Calu3 (cell line): Measurements from ENCODE around the gene CARMIL1. TPM values are rescaled to one million over a fixed set of nuclear protein-coding genes. Genes with fewer than 3 reads are reported as not detected.

Experiments
- BruUV-seq: library from RNA; stranded (reverse); fragments of 400-500 nt; replicated peaks from 2 replicates; lab custom pipeline; 2021; lab: Mats Ljungman, UMichigan
- CTCF ChIA-PET: fragments of 300-600 bp; sonication (Branson Sonifier 250); formaldehyde crosslinking; loops from one replicate; lab custom pipeline; 2022; ENCODE audit warnings: antibody characterized with exemption; lab: Charles Lee
- DNase-seq: peaks from one replicate; pipeline ENCODE4 v3.0.0; 2022
- H3K27ac Mint-ChIP-seq: one replicate; pipeline ENCODE4 v1.8.0; 2022; ENCODE audit warnings: mixed read lengths; ENCODE audit not compliant: unreplicated experiment
- H3K27me3 Mint-ChIP-seq: one replicate; pipeline ENCODE4 v1.8.0; 2022; ENCODE audit warnings: mixed read lengths; ENCODE audit not compliant: unreplicated experiment
- H3K36me3 Mint-ChIP-seq: one replicate; pipeline ENCODE4 v1.8.0; 2022; ENCODE audit warnings: mild to moderate bottlenecking, moderate library complexity, mixed read lengths; ENCODE audit not compliant: insufficient read depth, unreplicated experiment
- H3K4me1 Mint-ChIP-seq: one replicate; pipeline ENCODE4 v1.8.0; 2022; ENCODE audit warnings: mild to moderate bottlenecking, low read depth, mixed read lengths; ENCODE audit not compliant: unreplicated experiment
- H3K4me3 Mint-ChIP-seq: one replicate; pipeline ENCODE4 v1.8.0; 2022; ENCODE audit warnings: mild to moderate bottlenecking, low read depth, moderate library complexity, mixed read lengths; ENCODE audit not compliant: unreplicated experiment
- H3K9me3 Mint-ChIP-seq: one replicate; pipeline ENCODE4 v1.8.0; 2022; ENCODE audit warnings: low read depth, mixed read lengths; ENCODE audit not compliant: unreplicated experiment
- intact Hi-C: fragments of 100-400 bp; cut with micrococcal nuclease; formaldehyde crosslinking; loops from one replicate; pipeline ENCODE4 v1.10.0; 2022; ENCODE audit not compliant: unreplicated experiment
- total RNA-seq: library from RNA; stranded (reverse); gene quantifications from 2 replicates; pipeline ENCODE4 v1.2.3, GENCODE V29; 2022
- TF ChIP-seq, protein P1 (sequence below): fragments of 200-600 bp; IDR thresholded peaks from one replicate; pipeline ENCODE4 v1.8.0; 2022; ENCODE audit warnings: antibody characterized with exemption; ENCODE audit not compliant: unreplicated experiment

CARMIL1 gene
- total RNA-seq, 1 experiment from 2014 or later, result 92.4 TPM

DNA sequence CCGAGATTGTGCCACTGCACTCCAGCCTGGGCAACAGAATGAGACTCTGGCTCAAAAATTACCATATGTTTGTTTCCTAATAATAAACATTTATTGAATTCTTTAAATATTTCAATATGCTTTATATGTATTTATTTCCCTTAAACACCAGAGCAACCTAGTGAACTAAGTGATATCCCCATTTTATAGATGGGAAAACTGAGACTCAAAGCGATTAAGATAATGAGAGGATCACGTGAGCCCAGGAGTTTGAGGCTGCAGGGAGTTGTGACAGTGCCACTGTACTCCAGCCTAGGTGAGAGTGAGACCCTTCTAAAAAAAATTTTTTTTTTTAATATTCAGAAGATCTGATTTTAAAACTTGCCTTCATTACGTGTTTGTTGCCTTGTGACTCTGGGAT, 19.4 kb upstream of the CARMIL1 start:
- no peaks in the 10 kb centered on the region for H3K4me1 Mint-ChIP-seq
- intact Hi-C loops, result loop anchor here (10.0 kb wide), 1 partner anchor 55 kb away; no protein-coding TSS in a partner anchor
- no peak overlapping the region for H3K27ac Mint-ChIP-seq
- TF ChIP-seq, protein P1, sequence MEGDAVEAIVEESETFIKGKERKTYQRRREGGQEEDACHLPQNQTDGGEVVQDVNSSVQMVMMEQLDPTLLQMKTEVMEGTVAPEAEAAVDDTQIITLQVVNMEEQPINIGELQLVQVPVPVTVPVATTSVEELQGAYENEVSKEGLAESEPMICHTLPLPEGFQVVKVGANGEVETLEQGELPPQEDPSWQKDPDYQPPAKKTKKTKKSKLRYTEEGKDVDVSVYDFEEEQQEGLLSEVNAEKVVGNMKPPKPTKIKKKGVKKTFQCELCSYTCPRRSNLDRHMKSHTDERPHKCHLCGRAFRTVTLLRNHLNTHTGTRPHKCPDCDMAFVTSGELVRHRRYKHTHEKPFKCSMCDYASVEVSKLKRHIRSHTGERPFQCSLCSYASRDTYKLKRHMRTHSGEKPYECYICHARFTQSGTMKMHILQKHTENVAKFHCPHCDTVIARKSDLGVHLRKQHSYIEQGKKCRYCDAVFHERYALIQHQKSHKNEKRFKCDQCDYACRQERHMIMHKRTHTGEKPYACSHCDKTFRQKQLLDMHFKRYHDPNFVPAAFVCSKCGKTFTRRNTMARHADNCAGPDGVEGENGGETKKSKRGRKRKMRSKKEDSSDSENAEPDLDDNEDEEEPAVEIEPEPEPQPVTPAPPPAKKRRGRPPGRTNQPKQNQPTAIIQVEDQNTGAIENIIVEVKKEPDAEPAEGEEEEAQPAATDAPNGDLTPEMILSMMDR, result no peak
- H3K4me3 Mint-ChIP-seq, result no peak overlapping the region
- no peaks in the 10 kb centered on the region for H3K27me3 Mint-ChIP-seq
- no peak for DNase-seq
- CTCF ChIA-PET, result interaction anchor here (2.1 kb wide), 1 partner anchor 36 kb away, joined by 5 read pairs; no protein-coding TSS in a partner anchor
- no peaks in the 10 kb centered on the region for H3K9me3 Mint-ChIP-seq
- H3K36me3 Mint-ChIP-seq, result no peaks in the 10 kb centered on the region
- no TSS peak for BruUV-seq

DNA sequence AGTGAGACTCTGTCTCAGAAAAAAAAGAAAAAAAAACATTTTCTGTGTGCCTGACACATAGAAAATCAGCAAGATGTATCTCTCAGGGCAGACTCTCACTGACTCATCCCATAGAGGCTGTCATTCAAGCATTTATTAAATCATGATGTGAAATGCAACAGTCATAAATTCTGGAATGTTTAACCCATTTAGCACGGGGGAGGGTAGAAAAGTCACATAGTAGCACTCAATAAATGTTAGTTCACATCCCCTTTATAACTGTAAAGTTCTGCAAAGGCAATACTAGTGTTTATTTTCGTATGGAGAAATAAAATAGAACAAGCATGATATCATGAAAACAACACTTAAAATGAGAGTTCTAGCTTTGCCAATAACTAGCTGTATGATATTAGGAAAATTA, 15.5 kb upstream of the CARMIL1 start:
- no peaks in the 10 kb centered on the region for H3K9me3 Mint-ChIP-seq
- CTCF ChIA-PET, result no interaction called here

DNA sequence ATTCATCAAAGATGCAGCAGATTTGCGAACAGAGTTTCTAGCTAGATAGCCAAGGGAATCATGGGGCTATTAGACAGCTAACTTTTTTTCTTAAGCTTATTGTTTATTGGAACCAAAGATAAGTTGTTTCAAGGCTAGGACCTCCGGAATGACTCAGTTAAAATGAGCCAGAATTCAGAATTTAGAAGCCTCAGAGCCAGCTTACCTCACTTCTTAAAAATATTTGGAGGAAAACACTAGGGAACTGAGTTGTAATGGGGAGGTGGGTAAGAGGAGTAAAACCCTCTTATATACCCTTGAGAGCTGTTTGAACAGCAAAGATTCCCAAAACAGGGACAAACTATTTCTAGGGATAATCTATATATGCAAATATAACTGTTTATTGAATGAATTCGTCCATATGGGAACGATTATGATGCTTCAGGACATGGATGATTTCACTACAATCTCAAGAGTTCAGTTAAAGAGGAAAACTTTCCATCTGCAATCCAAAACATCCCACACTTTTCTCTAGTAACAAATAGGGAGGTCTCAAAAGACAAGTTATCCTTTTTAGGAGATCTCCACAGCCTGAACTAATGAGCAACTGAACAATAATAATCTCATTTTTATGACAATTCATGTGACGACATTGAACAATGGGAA, 12.6 kb upstream of the CARMIL1 start:
- Mint-ChIP-seq H3K4me1 (peaks cover 10% of the 10 kb centered on the region), H3K27me3 (no peaks in the 10 kb centered on the region), H3K27ac (no peak overlapping the region), H3K4me3 (no peak overlapping the region), H3K36me3 (no peaks in the 10 kb centered on the region), H3K9me3 (no peaks in the 10 kb centered on the region)
- CTCF ChIA-PET, result interaction anchor here (0.9 to 2.4 kb wide), 13 partner anchors 9 to 290 kb away, joined by 3 to 101 read pairs (median 18); partner anchors contain the start of gene CARMIL1
- TF ChIP-seq, protein P1, result no peak
- DNase-seq, result no peak
- no TSS peak for BruUV-seq
- intact Hi-C loops, result loop anchor here (10.0 kb wide), 1 partner anchor 48 kb away; no protein-coding TSS in a partner anchor

More for the DNA sequence above, 15.5 kb upstream of the CARMIL1 start:
- Mint-ChIP-seq H3K36me3 (no peaks in the 10 kb centered on the region), H3K27me3 (no peaks in the 10 kb centered on the region), H3K4me3 (no peak overlapping the region), H3K4me1 (peaks cover 10% of the 10 kb centered on the region), H3K27ac (no peak overlapping the region)
- no peak for DNase-seq
- intact Hi-C loops, result loop anchor here (10.0 kb wide), 1 partner anchor 51 kb away; no protein-coding TSS in a partner anchor
- TF ChIP-seq, protein P1, result no peak
- BruUV-seq, result no TSS peak

DNA sequence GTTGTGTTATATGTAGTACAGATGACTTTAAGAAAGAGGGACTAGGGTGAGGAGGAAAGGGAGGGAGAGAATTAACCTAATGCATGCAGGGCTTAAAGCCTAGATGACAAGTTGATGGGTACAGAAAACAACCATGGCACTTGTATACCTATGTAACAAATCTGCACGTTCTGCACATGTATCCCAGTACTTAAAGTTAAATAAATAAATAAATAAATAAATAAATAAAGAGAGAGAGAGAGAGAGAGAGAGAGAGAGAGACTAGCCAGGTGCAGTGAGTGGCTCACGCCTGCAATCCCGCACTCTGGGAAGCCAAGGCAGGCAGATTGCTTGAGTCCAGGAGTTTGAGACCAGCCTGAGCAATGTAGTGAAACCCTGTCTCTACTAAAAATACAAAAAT, 11.5 kb upstream of the CARMIL1 start:
- no peak overlapping the region for H3K4me3 Mint-ChIP-seq
- no peak for DNase-seq
- H3K27ac Mint-ChIP-seq, result no peak overlapping the region
- H3K27me3 Mint-ChIP-seq, result no peaks in the 10 kb centered on the region
- BruUV-seq, result no TSS peak
- H3K9me3 Mint-ChIP-seq, result no peaks in the 10 kb centered on the region
- TF ChIP-seq, protein P1, result no peak
- H3K4me1 Mint-ChIP-seq, result peaks cover 10% of the 10 kb centered on the region
- H3K36me3 Mint-ChIP-seq, result no peaks in the 10 kb centered on the region
- intact Hi-C loops, result loop anchor here (10.0 kb wide), 1 partner anchor 47 kb away; no protein-coding TSS in a partner anchor
- CTCF ChIA-PET, result interaction anchor here (0.7 to 1.0 kb wide), 5 partner anchors 12 to 222 kb away, joined by 4 to 10 read pairs (median 6); partner anchors contain the start of gene CARMIL1
